GM12892 (cell line): ENCODE results near the gene ARFGAP2.
"Not testable (repeated sequence)": the region's sequence is repeated elsewhere in the genome, so short reads cannot be mapped to it uniquely, and the experiment has no call there.

ENCODE experiments used
- POLR2AphosphoS5 ChIP-seq: IDR thresholded peaks from 2 replicates; pipeline ENCODE4 v1.6.1; 2011; ENCODE audit warnings: low read depth, low read length, control low read depth
- TAF1 ChIP-seq: IDR thresholded peaks from 2 replicates; pipeline ENCODE4 v1.6.1; 2011; ENCODE audit warnings: low read depth, mild to moderate bottlenecking, control low read depth, low read length, borderline replicate concordance

GRCh38 chr11:47206577-47206976, 29.9 kb upstream of the ARFGAP2 start:
- TF ChIP-seq TAF1, POLR2AphosphoS5: not testable (repeated sequence)
